CD4-positive, alpha-beta T cell treated with Interleukin-10 for 1 hour (primary cell): ENCODE results near the gene TSKS.
A peak's percentile ranks its signal among the peaks of the same experiment; 100 is the strongest.

ENCODE experiments used
- DNase-seq: peaks from one replicate; pipeline ENCODE4 v3.0.0-alpha.2; 2020

Gene TSKS, protein sequence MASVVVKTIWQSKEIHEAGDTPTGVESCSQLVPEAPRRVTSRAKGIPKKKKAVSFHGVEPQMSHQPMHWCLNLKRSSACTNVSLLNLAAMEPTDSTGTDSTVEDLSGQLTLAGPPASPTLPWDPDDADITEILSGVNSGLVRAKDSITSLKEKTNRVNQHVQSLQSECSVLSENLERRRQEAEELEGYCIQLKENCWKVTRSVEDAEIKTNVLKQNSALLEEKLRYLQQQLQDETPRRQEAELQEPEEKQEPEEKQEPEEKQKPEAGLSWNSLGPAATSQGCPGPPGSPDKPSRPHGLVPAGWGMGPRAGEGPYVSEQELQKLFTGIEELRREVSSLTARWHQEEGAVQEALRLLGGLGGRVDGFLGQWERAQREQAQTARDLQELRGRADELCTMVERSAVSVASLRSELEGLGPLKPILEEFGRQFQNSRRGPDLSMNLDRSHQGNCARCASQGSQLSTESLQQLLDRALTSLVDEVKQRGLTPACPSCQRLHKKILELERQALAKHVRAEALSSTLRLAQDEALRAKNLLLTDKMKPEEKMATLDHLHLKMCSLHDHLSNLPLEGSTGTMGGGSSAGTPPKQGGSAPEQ

DNA sequence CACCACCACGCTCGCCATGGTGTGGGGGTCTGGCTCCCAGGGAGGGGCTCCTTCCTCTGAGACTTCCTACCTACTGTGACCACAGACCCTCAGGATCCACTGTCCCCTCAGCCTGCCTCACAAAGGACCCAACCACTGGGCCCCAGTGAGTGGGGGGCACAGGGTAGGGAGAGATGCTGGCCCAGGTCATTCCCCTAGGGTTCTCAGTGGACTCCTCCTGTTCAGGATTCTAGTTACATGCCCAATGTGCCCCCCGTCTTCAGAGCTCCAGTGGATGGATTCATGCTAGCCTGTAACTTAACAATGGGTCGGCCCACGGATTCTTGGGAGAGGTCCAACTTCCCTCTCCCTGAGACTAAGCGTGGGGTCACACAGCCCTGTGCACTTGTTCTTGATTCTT is at the start of gene TSKS:
TSKS (minus strand) TSS at position 77 of the 400 bp plus-strand sequence; CDS start at position 18, 59 bp downstream.
- DNase-seq, result no peak

DNA sequence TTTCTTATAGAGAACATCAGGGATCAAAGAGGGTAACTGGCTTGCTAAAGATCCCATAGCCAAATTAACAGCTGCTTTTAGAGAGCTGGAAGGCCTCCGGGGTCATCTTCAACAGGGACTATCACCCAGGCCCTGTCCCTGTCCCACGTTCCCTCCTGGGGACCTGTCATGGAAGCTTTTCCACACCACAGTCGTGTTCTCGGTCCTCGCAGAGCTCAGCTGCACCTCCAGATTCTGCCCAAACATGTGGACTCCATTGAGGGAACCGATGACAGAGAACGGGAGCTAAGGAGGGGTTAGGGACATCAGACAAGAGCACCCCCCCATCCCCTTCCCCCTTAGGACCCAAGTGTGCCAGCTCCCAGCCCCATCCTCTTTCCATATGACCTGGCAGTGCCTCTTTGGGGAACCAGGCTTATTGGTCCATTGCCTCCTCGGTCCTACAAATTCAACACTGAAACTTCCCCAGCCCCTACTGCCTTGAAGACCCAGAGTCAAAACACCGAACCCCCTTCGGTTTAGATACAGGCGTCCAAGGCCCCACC is 49.4 kb upstream of the TSKS start:
- no peak for DNase-seq

DNA sequence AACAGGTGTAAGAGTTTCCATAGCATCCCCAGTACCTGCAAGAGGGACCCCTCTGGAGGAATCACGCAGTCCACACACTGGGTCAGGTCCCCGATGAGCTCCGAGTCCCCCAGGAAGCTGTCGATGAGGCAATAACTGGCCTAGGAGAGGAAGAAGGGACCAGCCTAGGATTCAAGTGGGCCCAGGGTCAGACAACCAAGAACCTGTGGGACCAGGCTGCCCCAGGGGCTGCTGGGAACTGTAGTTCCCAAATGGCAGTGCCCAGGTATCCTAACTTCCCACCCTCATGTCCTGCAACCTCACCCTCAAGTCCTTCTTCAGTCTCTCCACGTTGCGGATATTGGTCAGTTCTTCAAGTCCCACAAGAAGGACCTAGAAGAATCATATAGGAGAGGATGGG is 48.2 kb upstream of the TSKS start:
- no peak for DNase-seq

DNA sequence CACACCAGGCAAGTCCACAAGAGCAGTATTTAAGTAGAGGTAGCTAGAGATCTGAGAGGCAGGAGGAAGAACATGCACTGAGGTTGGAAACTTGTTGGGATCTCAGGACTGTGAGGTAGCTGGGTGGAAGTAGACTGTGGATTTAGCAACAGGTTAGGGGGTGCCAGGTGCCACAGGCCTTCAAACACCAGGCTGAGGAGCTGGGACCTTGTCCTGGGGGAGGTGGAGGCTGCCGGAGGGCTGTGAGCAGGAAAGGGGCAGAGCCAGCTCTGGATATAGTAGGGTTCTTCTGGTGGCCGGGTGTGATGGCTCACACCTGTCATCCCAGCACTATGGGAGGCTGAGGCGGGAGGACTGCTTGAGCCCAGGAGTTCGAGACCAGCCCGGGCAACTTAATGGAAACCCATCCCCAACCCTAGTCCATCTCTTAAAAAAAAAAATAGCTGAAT is 46.9 kb upstream of the TSKS start:
- no peak for DNase-seq

DNA sequence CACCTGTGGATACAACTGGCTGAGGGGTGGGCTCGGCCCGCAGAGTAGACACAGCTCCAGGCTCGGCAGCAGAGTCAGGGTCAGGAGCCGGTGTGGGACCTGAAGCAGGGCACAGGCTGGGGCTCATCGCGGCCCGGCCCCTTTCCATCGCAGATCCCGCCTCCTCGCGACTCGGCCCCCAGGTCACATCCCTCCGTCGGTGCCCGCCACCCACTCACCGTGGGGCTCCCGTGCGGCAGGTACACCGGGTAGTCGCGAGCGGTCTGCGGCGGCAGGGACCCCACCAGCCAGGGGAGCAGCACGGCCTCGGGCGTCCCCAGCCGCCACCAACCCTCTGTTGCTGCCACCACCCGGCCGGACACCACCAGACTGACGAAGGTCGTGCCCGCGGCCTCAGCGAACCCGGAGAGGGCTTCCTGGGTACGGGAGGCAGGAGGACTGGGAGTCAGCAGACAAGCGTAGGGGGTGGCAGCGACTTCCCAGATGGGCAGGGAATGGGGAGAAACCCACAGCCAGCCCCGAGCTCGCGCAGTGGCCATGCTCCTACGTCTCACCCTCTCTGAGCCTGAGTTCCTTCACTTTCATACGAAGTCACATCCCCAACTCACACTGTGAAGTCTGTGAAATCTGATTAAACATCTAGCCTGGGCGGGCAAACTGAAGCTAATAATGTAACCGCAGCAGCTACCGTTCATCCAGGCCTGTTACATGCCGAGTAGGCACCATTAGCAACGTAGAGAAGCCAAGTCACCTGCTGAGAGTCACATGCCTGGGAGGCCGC is 46.2 kb upstream of the TSKS start:
- DNase-seq, result peak; percentile 68

DNA sequence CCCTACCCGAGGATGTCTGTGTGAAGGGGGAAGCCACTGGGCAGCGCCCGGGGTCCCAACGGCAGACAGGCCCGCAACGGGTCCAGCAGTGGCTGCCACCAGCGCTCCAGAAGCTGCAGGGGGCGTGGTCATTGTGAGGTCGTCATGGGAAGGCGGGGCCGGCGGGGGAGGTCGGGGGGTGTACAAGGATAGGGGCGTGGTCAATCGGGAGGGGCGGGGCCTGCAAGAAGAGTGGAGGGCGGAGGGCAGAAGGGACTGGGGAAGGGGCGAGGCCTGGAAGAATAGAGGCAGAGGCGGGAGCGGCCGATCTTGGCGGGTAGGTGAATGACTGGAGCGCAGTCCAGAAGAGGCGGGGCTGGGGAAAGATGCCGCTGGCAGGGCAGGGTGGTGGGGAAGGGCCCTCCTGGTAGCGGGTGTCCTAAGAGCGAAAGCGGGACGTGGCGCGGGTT is 45.6 kb upstream of the TSKS start:
- DNase-seq, result peak; percentile 92

DNA sequence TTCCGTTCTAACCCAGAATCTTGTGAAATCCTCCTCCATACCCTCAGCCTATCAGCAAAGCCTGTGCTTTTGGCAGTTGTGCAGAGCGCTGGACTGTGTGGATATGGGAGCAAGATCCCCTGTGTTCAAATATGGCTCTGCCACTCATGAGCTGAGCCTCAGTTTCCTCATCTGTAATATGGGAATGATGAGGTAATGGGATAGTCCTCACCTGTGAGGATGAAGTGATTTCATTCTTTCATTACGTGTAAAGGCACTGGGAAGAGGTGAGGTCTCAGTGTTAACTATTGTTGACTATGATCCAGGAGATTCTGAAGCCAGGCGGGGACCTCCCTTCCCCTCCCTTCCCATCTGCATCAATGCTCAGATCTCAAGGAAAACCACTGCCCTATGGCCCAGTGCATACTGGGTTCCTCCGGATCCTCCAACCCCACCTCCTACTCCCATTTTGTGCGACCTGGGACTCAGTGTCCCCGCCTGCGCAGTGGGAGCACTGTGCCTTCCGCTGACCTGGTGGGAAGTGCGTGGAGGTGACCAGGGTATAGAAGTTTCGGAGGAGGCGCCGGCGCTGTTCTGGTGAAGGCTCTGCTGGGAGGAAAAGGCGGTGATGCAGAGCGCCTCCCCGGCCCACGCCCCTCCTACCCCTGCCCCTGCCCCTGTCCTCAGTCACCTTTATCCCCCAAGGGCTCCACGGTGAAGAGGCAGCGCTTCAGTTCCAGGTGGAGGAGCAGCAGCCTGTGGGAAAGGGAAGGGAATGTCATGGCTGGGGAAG is 45.0 kb upstream of the TSKS start:
- DNase-seq, result no peak

DNA sequence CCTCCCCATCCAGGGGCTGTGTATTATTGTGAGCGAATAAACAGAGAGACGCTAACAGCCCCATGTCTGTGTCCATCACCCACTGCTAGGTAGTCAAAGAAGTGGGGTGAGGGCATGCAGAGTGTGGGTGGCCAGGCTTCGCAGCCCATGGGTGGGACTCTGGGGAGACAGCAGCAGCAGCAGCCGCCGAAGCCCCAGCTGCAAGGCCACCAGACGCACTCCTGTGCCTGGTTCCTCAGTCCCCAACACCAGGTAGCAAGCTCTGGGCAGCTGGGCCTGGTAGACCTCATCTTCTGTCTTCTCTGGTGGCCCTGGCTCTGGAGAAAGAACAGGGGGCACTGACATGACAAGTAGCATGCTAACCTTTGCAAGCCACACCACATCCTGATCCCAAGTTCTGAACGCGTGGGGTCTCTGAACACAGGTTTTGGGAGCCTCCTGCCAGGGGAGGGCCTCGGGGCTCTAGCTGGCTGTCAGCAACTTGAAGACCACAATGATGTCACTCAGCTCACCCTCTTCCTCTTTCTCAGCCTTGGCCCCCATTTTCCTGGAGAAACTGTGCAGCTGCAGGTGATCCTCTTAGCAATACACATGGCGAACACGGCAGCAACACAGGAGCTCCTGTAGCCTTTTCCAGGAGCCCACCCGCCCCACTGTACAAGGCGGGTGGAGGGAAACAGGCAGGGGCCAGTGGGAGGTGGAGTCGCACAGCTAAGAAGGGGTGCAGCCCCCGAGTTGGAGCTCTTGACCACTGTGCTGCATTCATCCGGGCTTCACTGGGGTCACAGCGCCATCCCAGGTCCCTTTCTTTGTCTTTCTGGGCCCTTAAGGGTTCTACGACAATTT is 44.2 kb upstream of the TSKS start:
- no peak for DNase-seq

DNA sequence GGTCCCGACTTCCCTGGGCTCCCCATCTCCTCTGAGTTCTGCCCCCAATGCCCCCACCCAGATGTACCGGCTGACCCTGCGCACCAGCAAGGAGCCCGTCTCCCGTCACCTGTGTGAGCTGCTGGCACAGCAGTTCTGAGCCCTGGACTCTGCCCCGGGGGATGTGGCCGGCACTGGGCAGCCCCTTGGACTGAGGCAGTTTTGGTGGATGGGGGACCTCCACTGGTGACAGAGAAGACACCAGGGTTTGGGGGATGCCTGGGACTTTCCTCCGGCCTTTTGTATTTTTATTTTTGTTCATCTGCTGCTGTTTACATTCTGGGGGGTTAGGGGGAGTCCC is 43.5 kb upstream of the TSKS start:
- DNase-seq, result no peak

DNA sequence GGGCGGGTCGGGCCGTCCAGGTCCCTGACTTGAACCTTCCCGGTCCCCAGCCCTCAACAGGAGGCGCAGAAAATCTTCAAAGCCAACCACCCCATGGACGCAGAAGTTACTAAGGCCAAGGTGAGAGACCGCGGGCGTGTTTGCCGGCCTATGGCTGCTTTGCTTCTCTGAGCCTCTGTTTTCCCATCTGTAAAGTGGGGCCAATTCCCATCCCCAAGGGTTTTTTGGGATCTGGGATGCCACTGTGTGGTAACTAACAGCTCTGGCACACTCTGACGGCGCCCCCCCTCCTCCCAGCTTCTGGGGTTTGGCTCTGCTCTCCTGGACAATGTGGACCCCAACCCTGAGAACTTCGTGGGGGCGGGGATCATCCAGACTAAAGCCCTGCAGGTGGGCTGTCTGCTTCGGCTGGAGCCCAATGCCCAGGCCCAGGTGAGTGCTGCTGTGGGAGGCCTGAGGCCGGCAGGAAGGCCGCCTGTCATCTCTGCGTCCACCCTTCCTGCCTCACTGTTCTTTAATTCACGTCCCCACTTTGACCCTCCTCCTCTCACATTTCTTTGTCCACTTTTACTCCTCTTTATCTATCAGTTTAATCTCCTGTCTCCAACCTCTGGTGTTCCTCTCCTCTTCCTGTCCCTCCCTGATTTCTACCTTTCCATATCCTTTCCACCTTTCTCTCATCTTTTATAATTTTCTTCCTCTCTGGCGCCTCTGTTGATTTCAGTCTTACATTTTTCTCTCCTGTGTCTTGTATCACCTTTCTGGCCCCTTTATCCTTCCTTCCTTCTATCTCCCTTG is 42.9 kb upstream of the TSKS start:
- no peak for DNase-seq

DNA sequence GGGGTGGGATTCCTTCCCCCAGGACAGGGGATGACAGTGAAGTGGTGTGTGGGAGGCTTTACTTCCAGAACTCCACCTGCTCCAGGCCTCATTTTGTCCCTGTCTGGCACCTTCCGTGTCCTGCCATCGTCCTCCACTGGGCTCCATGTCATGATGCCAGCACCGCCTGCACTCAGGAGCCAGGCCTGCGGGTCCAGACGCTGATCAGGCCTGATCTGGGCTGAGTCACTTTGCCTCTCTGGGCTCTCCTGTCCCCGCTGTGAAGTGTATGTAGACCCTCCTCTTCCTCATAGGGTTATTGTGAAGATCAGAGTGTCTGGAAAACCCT is 40.4 kb upstream of the TSKS start:
- no peak for DNase-seq

DNA sequence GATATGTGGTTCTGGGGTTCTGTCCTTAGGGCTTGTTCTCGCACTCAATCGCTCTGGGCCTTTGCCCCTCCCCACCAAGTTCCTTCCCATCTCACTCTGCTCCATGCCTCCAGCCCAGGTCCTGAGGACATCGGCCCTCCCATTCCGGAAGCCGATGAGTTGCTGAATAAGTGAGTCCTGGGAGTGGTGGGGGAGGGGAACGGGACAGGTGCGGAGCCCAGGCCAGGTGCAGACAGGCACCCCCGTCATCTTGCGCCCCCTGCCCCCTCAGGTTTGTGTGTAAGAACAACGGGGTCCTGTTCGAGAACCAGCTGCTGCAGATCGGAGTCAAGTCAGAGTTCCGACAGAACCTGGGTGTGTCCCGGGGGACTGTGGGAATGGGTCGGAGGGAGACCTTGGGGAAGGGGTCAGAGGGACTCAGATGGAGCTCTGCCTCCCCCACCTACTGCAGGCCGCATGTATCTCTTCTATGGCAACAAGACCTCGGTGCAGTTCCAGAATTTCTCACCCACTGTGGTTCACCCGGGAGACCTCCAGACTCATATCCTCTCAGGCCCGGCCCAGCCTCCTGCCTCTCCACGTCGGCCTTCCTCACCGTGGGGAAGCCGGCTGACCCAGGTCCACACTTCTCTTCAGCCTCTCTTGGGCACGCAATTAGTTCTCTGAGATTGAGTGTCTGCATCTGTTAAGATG is 39.9 kb upstream of the TSKS start:
- DNase-seq, result no peak

DNA sequence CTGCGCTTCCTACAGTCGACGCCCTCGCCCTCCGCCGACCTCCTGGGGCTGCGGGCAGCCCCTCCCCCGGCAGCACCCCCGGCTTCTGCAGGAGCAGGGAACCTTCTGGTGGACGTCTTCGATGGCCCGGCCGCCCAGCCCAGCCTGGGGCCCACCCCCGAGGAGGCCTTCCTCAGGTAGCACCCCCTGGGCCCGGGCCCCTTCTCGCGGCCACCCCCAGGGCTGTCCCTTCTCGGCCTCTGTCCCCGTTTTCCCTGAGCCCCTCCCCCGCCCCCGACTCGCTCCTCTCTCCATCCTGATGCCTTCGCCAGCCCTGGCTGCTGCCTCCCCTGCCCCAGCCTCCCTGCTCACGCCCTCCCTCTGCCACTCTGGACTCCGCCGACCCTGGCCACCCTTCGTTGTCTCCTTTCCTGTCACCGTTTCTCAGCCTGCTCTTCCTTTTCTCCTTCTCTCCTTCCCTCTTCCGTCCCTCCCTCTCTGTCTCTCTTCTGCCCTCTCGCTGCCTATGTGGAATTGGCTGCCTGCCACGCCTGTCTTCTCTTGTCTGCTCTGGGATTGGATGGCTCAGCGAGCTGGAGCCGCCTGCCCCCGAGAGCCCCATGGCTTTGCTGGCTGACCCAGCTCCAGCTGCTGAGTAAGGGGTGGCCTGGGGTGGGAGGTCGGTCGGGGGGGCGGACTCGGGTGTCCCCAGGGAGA is 39.0 kb upstream of the TSKS start:
- DNase-seq, result no peak

DNA sequence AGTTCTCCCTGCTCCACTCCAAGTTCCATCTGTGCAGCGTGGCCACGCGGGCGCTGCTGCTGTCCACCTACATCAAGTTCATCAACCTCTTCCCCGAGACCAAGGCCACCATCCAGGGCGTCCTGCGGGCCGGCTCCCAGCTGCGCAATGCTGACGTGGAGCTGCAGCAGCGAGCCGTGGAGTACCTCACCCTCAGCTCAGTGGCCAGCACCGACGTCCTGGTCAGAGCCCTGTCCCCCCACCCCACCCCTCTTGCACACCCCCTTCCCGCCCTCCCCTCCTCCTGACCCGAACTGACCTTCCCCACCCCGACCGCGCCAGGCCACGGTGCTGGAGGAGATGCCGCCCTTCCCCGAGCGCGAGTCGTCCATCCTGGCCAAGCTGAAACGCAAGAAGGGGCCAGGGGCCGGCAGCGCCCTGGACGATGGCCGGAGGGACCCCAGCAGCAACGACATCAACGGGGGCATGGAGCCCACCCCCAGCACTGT is 38.3 kb upstream of the TSKS start:
- no peak for DNase-seq

DNA sequence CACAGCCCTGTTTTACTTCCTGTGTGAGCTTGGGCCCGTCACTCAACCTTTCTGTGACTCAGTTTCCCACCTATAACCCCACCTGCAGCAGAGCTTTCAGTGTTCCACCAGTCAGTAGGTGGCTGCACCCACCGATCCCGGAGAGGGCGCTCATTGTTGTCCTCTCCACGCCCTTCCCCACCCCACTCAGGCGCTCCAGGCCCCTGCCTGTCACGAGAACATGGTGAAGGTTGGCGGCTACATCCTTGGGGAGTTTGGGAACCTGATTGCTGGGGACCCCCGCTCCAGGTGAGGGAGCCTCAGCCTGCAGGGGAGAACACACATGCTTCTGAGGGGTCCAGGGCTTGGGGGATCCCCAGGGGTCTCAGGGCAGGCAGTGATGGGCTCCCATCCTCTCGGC is 37.7 kb upstream of the TSKS start:
- DNase-seq, result no peak

DNA sequence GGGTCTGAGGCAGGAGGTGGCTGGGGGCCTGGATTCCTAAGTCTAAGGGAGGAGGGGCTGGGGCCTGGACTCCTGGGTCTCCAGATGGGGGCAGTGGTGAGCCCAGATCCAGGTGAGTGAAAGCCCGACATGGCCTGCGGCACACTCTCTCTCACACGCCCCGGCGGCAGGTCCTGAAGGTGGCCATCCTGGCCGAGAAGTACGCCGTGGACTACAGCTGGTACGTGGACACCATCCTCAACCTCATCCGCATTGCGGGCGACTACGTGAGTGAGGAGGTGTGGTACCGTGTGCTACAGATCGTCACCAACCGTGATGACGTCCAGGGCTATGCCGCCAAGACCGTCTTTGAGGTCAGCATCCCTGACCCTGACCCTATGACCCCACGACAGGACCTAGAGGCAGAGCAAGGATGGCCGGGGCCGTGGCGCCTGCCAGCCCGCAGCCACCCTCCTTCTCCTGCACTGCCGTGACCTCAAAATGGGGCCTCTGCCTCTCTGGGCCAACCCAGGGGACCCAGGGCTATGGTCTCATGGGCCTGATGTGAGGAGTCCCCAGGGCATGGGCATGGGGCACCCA is 36.8 kb upstream of the TSKS start:
- no peak for DNase-seq

DNA sequence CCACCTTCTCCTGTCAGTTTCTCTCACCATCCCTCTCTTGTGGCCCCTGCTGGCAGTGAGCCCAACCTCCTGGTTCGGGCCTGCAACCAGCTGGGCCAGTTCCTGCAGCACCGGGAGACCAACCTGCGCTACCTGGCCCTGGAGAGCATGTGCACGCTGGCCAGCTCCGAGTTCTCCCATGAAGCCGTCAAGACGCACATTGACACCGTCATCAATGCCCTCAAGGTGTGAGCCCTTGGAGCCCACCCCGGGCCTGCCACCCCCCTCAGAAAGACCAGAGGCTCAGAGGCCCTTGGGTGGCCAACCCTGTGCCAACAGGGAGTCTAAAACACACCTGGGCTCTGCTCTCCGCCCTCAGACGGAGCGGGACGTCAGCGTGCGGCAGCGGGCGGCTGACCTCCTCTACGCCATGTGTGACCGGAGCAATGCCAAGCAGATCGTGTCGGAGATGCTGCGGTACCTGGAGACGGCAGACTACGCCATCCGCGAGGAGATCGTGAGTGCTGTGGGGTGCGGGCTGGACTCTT is 36.2 kb upstream of the TSKS start:
- DNase-seq, result no peak

DNA sequence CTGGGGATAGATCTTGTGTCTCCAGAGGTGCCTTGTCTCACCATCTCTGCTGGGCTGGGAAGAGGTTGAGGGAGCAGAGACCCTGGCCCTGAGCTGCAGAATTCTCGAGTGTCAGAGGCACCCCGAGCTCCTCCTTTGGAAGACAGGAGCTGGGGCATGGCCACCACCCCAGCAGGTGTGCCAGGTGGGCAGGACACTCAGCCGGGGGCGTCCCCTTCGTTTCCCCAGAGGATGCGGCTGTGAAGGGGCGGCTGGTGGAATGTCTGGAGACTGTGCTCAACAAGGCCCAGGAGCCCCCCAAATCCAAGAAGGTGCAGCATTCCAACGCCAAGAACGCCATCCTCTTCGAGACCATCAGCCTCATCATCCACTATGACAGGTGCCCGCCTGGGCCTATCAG is 35.5 kb upstream of the TSKS start:
- DNase-seq, result no peak

DNA sequence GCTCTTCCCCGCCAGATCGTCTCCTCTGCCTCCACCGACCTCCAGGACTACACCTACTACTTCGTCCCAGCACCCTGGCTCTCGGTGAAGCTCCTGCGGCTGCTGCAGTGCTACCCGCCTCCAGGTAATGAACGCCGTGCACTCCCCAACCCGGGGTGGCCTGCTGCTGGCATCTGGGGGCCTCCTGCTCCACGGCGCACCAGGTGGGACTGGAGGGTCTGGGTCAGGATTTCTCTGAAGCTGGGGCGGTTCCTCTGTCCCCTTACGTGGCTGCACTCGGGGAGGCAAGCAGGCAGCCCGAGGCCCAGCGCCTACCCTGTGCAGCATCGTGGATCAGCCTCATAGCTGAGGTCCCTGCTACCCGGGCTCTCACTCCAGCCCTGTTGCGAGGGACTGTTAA is 32.5 kb upstream of the TSKS start:
- no peak for DNase-seq
